Stimulated activated naive CD4-positive, alpha-beta T cell (primary cell): Measurements from ENCODE around the gene TMCO4.
"Not testable (repeated sequence)": the region's sequence is repeated elsewhere in the genome, so short reads cannot be mapped to it uniquely, and the experiment has no call there.

Experiments used
- DNase-seq, 6 experiments: peaks; one replicate each; lab custom pipeline; 2025; lab: John Stamatoyannopoulos, UW

Gene TMCO4

DNA sequence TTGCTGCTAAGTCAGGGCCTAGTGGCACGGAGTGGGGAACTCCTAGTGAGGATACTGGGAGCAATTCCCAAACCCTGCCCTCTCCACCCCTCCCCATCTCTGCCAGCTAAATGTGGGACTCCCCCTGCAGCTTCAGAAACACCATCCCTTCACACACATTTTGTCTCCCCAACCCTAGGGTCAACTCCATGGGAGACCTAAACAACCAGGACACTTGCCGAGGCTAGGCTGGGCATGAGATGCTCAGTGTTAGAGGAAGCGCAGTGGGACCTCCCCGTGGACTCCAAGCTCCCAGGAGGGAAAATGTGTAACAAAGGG is 13.9 kb upstream of the TMCO4 start:
- no peak for DNase-seq

GRCh38 chr1:19812875-19813642 is 13.3 kb upstream of the TMCO4 start:
- no peak for DNase-seq

GRCh38 chr1:19811206-19811851 is 11.6 kb upstream of the TMCO4 start:
- DNase-seq, result peak in 3 of 6 experiments; percentile 4 to 19 (median 9)

DNA sequence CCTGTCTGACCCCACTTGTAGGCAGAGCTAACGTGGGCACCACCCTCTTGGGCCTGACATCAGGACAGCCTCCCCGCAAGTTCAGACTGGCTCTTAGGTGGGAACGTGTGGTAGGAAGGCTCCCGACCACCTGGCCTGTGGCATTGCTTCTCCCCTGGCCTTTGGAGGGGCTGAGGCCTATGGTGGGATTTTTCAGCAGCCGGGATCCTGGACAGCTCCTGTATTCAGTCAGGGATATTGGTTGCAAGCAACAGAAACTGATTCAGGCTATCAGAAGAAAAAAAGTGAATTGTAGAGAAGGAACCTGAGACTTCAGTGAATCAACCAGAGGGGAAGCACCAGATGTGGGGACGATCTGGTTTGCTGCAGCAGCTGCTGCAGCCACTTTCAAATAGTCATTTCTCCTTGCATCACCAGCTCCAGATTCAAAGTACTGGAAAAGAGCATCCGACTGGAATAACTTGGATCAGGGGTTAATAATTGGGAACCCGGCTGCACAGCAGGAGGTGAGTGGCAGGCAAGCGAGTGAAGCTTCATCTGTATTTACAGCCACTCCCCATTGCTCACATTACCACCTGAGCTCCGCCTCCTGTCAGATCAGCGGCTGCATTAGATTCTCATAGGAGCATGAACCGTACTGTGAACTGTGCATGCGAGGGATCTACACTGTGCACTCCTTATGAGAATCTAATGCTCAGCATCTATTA is 9.5 kb upstream of the TMCO4 start:
- no peak for DNase-seq

GRCh38 chr1:19808351-19808750 is 8.6 kb upstream of the TMCO4 start:
- no peak for DNase-seq

GRCh38 chr1:19804831-19805251 is 5.1 kb upstream of the TMCO4 start:
- DNase-seq, result no peak

DNA sequence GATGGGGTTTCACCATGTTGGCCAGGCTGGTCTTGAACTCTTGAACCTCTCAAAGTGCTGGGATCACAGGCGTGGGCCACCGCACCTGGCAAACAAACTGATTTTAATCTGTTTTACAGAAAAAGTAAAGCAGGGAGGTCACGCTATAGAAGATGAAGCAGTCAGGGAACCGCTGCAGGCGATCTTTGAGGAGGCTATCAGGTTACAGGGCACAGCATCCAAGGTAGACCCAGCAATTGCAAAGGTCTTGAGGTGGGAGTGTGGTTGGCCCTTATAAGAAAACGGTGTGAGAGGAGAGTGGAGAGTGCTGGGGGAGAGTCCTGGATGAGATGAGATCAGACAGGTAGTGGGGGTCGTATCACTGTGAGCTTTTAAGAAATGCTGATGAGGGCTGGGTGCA is 2.6 kb upstream of the TMCO4 start:
- no peak for DNase-seq

DNA sequence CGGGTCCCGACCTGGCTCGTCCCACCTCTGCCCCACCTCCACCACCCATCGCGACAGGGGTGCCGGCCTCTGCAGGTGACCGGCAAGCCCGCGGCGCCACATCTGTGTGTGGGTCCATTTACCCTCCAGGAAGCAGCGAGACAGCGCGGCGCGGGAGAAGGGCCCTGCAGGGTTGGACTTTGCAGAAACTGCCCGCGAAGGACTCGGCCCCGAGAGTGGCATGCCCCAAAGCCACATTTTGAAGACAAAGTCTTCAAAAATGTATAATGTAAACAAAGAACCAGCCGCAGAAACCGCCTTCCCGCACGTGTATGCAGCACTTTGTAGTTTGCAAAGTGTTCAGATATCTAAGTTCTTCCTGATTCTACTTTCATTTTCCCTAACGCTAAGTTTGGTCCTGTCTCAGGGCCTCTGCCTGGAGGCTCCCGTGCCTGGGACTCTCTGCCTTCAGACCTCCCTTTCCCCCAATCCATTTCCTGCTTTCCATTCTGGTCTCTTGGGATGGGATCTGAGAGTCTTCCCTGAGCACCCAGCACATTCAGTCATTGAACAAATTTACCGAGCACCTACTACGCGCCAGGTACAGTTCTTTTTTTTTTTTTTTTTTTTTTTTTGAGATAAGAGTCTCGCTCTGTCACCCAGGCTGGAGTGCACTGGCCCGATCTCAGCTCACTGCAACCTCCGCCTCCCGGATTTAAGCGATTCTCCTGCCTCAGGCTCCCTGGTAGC is 524 bp upstream of the TMCO4 start:
- DNase-seq, result peak; percentile 18 to 67 (median 45)

DNA sequence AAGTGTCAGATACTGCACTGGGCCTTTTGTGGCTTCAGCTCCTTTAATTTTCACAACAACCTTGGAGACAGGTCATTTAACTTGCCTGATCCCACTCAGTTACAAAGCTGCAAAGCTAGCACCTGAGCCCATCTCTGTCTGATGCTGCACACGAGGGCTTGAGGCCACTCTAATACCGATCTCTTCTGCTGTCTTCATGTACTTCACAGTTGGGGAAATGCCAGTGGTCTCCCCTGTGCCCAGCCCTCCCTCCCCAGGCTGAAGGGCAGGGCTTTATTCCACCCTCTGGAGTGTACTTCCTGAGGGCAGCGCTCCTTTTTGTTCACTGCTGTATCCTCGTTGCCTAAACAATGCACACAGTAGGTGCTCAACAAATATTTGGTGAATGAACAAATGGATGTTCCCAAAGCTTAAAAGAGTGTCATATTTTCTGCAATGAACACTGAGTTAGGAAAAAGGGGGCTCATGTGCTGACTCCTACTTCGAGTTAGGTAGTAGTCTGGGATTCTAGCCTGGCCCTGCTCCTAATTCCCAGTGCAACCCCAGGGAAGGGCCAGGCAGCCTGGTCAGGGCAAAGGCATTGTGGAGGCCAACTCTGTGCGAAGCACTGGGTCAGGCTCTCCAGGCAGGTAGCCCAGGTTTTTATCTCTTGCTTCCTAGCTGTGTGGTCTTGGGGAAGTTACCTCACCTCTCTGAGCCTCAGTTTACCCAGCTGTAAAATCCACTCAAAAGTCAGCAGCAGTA is 1.1 kb downstream of the TMCO4 start:
- DNase-seq, result no peak

- DNase-seq, result no peak
Measured at GRCh38 chr1:19797827-19798226, 1.9 kb downstream of the TMCO4 start.

GRCh38 chr1:19794583-19794982 is 5.1 kb downstream of the TMCO4 start:
- DNase-seq, result no peak

- DNase-seq, result no peak
Measured at GRCh38 chr1:19793360-19794046, 6.2 kb downstream of the TMCO4 start.

DNA sequence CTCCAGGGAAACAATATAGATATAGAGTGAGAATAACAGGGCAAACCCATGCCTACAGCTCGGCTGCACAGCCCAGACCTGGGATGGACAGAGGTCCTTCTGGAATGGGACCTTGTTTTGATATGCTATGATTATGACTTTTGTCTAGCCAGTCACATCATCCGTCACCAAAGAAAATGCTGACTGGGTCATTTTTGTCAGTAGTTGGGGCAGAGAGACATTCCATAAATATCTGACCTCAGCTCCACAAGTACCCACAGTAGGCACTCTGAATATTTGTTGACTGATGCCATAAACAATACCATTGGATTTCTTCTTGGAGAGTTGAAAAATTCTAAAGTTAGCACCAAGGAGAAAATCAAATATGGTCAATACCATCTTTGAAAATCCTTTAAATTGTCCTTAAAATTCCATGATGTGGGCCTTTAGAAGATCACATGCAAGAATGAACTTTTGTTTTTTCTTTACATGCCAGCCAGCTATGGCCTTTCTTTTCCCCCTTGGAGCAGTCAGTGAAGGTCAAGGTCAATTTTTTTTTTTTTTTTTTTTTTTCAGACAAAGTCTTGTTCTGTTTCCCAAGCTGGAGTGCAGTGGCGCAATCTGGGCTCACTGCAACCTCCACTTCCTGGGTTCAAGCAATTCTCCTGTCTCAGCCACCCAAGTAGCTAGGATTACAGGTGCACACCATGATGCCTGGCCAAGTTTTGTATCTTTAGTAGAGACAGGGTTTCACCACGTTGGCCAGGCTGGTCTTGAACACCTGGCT is 7.3 kb downstream of the TMCO4 start:
- no peak for DNase-seq

DNA sequence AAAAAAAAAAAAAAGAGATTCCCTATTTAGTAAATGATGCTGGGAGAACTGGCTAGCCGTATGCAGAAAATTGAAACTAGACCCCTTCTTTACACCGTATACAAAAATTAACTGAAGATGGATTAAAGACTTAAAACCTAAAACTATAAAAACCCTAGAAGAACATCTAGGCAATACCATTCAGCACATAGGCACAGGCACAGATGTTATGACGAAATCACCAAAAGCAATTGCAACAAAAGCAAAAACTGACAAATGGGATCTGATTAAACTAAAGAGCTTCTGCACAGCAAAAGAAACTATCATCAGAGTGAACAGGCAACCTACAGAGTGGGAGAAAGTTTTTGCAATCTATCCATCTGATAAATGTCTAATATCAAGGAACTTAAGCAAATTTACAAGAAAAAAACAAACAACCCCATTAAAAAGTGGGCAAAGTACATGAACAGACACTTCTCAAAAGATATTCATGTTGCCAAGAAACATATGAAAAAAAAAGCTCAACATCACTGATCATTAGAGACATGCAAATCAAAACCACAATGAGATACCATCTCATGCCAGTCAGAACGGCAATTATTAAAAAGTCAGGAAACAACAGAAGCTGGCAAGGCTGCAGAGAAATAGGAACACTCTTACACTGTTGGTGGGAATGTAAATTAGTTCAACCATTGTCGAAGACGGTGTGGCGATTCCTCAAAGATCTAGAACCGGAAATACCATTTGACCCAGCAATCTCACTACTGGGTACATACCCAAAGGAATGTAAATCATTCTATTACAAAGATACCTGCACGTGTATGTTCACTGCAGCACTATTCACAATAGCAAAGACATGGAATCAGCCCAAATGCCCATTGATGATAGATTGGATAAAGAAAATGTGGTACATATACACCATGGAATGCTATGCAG is 9.4 kb downstream of the TMCO4 start:
- DNase-seq, result not testable (repeated sequence)

GRCh38 chr1:19786988-19787423 is 12.7 kb downstream of the TMCO4 start:
- no peak for DNase-seq

- no peak for DNase-seq
Measured at GRCh38 chr1:19785660-19786059, 14.1 kb downstream of the TMCO4 start.

DNA sequence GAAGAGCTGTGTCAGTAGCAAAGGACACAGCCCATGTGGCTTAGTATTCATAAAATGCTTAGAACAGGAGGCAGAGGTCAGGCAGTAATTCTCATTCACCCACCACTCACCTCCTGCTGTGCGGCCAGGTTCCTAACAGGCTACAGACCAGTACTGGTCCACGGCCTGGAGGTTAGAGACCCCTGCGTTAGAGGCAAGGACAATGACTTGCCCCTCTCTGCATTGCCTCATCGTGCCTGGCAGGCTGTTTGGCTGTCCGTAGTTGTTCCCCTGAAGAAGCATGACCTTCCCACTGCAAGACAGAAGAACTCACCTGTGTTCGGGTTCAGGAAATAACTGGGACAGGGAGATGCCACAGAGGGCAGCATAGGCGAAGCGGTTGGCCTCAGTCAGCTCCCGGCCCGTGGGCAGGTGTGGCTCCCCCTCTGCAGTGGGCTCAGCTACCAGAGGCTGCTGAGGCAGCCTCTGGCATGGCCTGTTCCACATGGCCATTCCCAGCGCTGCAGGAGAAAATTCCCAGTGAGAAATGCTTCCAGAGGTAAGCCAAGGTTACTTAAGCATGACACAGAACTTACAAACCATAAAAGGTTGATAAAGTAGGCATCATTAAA is 19.3 kb downstream of the TMCO4 start:
- DNase-seq, result no peak

DNA sequence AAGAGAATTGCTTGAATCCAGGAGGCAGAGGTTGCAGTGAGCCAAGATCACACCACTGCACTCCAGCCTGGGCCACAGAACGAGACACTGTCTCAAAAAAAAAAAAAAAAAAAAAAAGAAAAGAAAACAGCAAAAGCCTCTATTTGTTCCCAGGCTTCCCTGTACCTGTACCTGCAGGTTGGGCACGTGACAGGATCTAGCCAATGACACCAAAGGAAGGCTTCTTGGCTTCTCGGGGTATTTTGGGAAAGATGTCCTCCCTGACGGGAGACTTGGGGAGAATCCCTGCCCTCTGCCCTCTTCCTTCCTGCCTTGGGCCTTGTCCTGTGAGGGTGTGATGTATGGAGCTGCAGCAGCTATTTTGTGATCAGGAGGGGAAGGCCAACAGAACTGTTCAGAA is 22.8 kb downstream of the TMCO4 start:
- no peak for DNase-seq

DNA sequence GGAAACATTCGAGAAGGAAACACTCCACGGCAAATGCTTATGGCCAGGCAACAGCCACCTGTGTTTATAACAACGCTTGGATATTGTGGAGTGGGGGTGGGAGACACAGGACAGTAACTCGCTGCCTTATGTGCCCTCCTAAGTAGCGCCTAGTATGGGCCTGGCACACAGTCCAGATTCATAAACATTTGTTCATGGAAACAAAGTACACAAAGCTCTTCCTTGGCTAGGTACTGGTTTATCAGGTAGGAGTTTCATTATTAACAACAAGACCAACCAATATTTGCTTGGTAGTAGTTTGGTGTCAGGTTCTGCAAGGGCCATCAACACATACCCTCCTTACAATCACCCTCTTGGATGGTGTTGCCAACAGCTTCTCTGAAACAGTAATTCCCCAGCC is 23.4 kb downstream of the TMCO4 start:
- no peak for DNase-seq
